NAMALWA (cell line): Measurements from ENCODE around the gene ALDH7A1.
"Not testable (repeated sequence)": the region's sequence is repeated elsewhere in the genome, so short reads cannot be mapped to it uniquely, and the experiment has no call there.

ENCODE experiments used
- DNase-seq: peaks from one replicate; pipeline ENCODE4 v3.0.0-alpha.2; 2015; ENCODE audit warnings: low spot score

Gene ALDH7A1

DNA sequence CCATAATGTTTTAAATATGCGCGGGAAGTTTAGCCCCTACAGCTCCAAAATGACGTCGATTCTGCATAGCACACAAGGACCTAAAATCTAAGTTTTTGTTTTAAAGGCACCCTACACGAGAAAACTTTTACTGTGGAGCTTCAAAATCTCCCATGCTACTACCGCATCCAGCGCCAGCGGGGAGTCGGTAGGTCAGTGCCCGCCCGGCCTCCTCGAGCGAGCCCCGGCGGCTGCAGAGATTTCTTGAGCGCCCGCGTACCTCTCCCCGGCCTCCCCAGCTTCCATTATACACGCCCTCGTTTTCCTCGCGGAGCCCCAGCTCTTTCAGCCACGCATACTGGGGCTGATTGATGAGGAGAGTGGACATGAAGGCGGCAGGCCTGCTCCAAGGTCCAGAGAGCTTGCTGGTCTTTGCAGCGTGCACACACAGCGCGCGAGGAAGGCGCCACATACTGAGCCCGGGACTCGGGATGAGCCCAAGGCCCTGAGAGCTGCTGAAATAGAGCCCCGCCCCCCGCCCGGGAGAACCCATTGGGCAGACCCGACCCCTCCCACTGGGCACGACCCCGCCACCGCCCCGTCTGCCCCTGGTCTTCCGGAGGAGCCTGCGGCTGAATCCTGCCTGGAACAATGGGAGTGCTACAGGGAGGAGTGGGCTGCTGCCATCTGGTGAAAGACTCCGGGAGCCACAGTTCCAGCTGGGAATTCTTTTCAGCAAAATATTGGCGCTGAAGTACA lies at the start of gene ALDH7A1:
Gene ALDH7A1 (minus strand): TSS at position 472 of the 738 bp plus-strand sequence. CDS start 21 bp downstream, at position 451.
- DNase-seq = no peak

DNA sequence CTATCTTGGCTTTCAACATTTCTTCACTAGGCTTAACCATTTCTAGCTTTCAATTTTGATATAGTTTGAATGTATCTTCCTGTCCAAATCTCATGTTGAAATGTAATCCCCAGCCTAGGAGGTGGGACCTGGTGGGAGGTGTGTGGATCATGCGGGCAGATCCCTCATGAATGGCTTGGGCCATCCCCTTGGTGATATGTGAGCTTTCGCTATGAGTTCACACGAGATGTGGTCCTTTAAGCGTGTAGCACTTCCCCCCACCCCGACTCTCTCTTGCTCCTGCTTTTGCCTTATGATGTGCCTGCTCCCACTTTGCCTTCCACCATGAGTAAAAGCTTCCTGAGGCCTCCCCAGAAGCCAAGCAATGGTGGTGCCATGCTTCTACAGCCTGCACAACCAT lies 46.4 kb upstream of the ALDH7A1 start:
- DNase-seq = no peak

- no peak for DNase-seq
Measured at GRCh38 chr5:126640866-126641265, 45.8 kb upstream of the ALDH7A1 start.

GRCh38 chr5:126636956-126637355 lies 41.9 kb upstream of the ALDH7A1 start:
- no peak for DNase-seq

DNA sequence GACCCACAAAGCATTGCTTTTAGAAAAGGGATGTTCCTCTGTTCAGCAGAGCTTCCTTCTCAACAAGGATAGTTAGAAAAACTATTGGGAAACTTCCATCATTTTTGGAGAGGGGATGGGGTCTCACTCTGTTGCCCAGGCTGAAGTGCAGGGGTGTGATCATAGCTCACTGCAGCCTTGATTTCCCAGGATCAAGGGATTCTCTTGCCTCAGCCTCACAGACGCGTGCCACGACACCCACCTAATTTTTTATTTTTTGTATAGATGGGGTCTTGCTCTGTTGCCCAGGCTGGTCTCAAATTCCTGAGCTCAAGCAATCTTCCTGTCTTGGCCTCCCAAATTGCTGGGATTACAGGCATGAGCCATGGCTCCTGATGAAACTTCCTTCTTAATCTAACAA lies 40.6 kb upstream of the ALDH7A1 start:
- DNase-seq = no peak

DNA sequence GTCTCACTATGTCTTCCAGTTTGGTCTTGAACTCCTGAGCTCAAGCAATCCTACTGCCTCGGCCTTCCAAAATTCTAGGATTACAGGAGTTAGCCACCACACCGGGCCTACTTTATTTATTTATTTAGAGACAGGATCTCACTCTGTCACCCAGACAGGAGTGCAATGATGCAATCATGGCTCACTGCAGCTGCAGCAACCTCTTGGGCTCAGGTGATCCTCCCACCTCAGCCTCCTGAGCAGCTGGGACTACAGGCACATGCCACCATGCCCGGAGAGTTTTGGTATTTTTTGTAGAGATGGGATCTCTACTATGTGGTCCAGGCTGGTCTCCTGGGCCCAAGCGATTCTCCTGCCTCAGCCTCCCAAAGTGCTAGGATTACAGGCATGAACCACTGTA lies 38.5 kb upstream of the ALDH7A1 start:
- DNase-seq = no peak

- no peak for DNase-seq
Measured at GRCh38 chr5:126631920-126632319, 36.9 kb upstream of the ALDH7A1 start.

DNA sequence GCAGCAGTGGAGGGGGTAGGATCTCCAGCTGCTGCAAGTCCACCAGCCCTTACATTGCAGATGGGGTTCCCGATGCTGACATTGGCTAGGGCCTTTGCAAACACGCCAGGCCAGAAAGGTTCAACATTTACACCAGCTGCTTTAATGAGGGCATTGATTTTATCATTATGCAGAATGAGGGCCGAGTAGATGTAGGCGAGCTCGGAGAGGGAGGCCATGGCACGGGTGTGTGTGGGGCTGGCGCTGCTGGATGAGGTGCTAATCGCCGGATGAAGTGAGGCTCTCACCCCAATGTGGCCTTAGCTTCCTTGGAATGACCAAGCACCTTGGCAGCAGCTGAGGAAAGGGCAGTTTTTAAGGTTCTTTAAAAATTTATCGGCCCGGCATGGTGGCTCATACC lies 33.1 kb upstream of the ALDH7A1 start:
- no peak for DNase-seq

DNA sequence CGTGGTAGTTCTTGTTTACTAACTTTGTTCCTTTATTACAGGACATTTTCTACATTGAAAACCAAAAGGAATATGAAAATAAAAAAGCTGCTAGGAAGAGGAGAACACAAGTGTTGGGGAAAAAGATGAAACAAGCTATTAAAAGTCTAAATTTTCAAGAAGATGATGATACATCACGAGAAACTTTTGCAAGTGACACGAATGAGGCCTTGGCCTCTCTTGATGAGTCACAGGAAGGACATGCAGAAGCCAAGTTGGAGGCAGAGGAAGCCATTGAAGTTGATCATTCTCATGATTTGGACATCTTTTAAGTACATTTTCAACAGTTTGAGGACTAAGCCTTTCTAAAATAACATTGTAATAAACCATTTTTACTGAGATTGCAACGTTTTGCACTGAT lies 29.5 kb upstream of the ALDH7A1 start:
- DNase-seq = no peak

DNA sequence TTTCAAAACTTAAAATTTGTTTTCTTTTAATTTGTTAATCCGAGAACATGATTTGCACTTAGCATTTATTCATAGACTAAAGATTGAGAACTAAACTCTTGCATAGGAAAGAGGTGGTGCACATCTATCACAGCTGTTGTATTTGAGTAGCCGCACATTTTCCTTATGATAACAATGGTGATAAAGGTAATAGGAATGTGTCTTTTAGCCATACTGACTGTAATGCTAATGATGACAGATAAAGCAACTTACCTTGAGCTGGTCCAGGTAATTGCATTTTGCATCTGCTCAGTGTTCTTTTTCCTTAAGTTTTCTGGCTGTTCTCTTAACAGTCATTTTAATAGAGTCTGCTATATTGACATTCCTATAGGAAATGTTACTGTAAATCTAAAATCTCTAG lies 24.8 kb upstream of the ALDH7A1 start:
- no peak for DNase-seq

DNA sequence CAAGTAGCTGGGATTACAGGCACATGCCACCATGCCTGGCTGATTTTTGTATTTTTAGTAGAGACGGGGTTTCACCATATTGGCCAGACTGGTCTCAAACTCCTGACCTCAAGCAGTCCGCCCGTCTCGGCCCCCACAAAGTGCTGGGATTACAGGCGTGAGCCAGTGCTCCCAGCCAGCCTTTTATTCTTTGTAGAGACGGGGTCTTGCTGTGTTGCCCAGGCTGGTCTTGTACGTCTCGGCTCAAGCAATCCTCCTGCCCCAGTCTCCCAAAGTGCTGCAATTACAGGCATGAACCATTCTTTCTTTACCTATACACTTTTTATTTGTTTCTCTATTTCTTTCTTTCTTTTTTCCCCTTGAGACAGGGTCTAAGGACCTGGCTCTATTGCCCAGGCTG lies 22.6 kb upstream of the ALDH7A1 start:
- not testable (repeated sequence) for DNase-seq

DNA sequence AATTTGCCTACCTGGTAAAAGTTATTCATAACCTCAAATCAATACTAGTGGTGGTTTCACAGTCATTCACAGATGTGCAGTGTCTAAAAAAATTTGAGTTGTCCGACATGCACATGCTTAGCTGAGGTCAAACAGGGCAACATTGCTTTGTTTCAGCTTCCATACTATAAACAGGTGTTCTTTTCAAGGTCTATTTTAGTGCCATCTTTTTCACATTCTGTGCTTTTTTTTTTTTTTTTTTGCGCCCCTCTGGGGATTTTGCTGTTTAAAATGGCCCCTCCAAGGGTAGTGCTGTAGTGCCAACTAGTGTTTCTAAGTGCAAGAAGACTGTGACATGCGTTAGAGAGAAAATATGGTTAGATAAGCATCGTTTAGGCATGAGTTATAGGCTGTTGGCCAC lies 20.3 kb upstream of the ALDH7A1 start:
- DNase-seq = peak; percentile 46

DNA sequence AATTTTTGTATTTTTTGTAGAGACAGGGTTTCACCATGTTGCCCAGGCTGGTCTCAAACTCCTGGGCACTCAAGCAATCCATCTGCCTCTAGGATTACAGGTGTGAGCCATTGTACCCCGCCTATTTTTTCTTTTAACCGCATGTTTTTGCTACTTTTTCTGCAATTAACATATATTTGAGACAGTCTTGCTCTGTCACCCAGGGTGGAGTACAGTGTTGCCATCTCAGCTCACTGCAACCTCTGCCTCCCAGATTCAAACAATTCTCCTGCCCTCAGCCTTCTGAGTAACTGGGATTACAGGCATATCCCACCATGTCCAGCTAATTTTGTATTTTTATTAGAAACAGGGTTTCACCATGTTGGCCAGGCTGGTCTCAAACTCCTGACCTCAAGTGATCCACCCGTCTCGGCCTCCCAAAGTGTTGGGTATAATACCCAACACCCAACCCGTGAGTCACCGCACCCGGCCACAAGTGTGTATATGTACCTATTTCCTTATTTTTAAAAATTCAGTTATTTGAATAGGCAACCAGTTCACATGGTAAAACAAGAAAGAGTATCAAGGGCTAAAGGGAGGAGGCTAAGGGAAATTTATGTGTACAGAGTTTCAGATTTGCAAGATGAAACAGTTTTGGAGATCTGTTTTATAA lies 19.0 kb upstream of the ALDH7A1 start:
- no peak for DNase-seq

DNA sequence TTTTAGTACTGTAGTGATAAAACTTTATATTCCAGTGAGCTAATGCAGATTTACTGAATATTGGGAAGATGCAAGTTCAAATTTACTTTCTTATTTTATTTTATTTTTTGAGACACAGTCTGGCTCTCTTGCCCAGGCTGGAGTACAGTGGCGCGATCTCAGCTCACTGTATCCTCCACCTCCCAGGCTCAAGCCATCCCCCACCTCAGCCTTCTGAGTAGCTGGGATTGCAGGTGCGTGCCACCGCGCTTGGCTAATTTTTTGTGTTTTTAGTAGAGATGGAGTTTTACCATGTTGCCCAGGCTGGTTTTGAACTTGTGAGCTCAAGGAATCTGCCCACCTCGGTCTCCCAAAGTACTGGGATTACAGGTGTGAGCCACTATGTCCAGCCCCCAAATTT lies 15.6 kb upstream of the ALDH7A1 start:
- no peak for DNase-seq

DNA sequence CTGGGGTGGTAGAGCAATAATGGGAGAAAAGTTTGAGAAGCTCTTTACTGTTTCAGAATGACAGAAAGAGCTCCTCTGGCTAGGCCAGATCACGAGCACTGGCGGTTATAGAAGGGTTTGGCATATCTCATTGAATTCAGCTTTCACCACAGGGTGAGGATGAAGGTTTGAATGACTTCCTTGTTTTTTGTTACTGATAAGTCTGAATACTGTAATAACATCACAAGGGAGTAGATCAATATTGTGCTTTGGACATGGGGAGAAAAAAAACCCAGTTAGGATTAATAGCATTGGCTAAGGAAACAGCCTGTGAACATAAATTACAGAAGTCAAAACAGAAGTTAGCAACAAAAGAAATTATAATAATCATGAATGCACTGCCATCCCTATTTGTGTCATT lies 15.1 kb upstream of the ALDH7A1 start:
- DNase-seq = no peak

GRCh38 chr5:126605525-126605924 lies 10.5 kb upstream of the ALDH7A1 start:
- no peak for DNase-seq

GRCh38 chr5:126603402-126603991 lies 8.5 kb upstream of the ALDH7A1 start:
- DNase-seq = no peak

- DNase-seq = peak; percentile 85
Measured at GRCh38 chr5:126600631-126601511, 5.9 kb upstream of the ALDH7A1 start, which contains the start of gene PHAX. PHAX (plus strand) TSS chr5:126600947; CDS start chr5:126600963, 16 bp downstream.

DNA sequence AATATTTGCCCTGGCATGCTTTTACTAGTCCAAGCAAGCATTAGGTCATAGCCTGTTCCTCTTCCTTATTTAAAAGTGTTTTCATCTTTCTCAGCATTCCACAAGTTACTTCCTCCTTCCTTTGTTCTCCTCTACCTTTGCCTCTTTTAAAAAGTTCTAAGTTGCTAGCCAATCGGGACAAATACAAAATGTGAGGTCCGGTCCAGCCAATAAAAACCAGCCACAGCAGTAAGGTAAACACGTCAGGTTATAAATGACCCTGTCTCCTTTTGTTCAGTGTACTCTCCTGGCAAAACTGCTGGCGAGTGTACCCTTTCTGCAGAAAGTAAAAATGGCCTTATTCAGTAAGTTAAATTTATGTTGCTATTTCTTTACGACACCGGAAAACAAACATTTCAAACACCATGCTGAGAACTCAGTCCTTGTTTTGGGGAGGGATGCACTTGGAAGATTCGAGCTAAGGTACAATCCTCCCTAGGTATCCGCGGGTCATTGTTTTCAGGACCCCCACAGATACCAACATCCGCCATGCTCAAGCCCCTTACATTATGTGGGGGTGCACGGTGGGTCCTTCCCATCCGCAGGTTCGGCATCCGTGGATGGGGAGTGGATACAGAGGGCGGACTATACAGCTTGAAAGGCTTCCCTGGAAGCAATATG lies 5.1 kb upstream of the ALDH7A1 start:
- DNase-seq = not testable (repeated sequence)

DNA sequence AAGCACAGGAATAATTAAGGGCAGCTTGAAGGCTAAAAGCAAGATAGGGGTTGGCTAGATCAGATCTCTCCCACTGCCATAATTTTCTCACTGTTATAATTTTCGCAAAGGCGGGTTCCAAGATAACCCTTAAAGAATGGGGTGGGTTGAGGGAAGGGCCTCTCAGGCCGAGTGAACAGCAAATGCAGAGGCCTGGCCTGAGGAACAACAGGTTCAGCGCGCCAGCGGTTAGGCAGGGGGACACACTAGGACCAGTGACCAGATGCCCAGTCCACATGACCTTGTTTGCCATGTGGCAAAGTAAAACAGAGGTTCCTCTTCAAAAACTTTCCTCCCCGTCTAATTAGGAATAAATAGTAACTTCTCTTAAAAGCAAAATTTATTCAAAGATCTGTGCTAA lies 4.5 kb upstream of the ALDH7A1 start:
- DNase-seq = no peak

GRCh38 chr5:126597156-126597555 lies 2.1 kb upstream of the ALDH7A1 start:
- no peak for DNase-seq
